ENCODE results near the gene TMEM94. TPM values are rescaled to one million over a fixed set of nuclear protein-coding genes. Genes with fewer than 3 reads are reported as not detected.

The TMEM94 gene
- total and polyA plus RNA-seq, 8 donors: 29.9 to 64.9 (median 39.3) TPM

DNA sequence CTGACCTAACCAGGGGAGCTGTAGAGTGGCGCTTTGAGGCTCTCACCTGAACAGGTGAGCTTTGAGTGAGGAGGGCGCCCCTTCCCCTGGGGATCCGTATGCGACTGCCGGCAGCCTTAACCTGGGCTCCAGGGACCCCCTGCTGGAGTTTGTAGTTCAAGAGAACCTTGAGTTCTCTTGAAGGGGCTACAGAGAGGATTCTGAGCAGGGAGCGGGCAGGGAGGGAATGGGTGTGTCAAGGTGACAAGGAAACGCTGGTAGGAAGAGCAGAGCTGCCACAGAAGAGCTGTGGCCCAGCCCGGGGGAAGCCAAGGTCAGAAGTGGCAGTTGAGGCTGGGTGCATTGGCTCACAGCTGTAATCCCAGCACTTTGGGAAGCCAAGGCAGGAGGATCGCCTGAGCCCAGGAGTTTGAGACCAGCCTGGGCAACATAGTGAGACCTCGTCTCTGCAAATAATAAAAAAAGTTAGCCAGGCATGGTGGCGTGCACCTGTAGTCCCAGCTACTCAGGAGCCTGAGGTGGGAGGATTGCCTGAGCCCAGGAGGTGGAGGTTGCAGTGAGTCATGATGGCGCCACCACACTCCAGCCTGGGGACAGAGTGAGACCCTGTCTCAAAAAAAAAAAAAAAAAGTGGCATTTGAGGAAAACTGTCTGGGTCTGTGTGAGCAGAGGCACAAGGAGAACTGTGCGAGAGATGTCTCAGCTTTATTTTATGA, 70.3 kb downstream of the TMEM94 start:
- WGBS, 2 donors: 12 to 15% methylated on average over 13 of the region's 13 CpGs
- peak overlapping the region; percentile 41 to 85 (median 66) for H3K4me3 ChIP-seq

GRCh38 chr17:75530837-75531720, 74.6 kb downstream of the TMEM94 start:
- Histone ChIP-seq H3K36me3 (no peaks in the 10 kb centered on the region), H3K4me3 (no peak overlapping the region), H3K27me3 (no peaks in the 10 kb centered on the region), H3K4me1 (peaks cover 17 to 25% (median 21%) of the 10 kb centered on the region in 3 donors), H3K27ac (peak overlapping the region in 3 of 4 donors; percentile 8 to 37 (median 10)), H3K9me3 (no peaks in the 10 kb centered on the region)
- ATAC-seq: peak in 3 of 4 donors; percentile 12 to 23 (median 15)
- no peak for DNase-seq
- 58 to 64% methylated on average over 19 of the region's 19 CpGs for WGBS, 2 donors
- intact Hi-C loops (cut with DNase I): loop anchor here in 1 of 3 donors (10.0 kb wide), 1 partner anchor 54 kb away; the partner anchor contains the start of gene MYO15B
- TF ChIP-seq CTCF (IDR thresholded peaks at IDR 0.05): no peak
- no peak for FAIRE-seq

More for the DNA sequence above, 70.3 kb downstream of the TMEM94 start:
- no peak for TF ChIP-seq CTCF (IDR thresholded peaks at IDR 0.05)
- no peak for DNase-seq
- peak overlapping the region; percentile 84 to 89 (median 88) for H3K27ac ChIP-seq
- intact Hi-C loops (cut with DNase I): loop anchor here in 1 of 3 donors (5.0 kb wide), 1 partner anchor 61 kb away; the partner anchor contains the start of gene MYO15B
- peak in 2 of 4 donors; percentile 6 to 26 for ATAC-seq
- FAIRE-seq: no peak
- no peaks in the 10 kb centered on the region for H3K27me3 ChIP-seq
- H3K36me3 ChIP-seq: peaks cover 0 to 7% (median 0%) of the 10 kb centered on the region in 3 donors
- no peaks in the 10 kb centered on the region for H3K9me3 ChIP-seq
- H3K4me1 ChIP-seq: peaks cover 16 to 23% (median 18%) of the 10 kb centered on the region in 3 donors

GRCh38 chr17:75531721-75532072, 75.3 kb downstream of the TMEM94 start:
- peaks cover 17 to 25% (median 21%) of the 10 kb centered on the region in 3 donors for H3K4me1 ChIP-seq
- peak in 3 of 4 donors; percentile 10 to 40 (median 17) for ATAC-seq

GRCh38 chr17:75535119-75535537, 78.7 kb downstream of the TMEM94 start:
- ATAC-seq: peak in 3 of 4 donors; percentile 4 to 16 (median 10)
- FAIRE-seq: no peak
- H3K36me3 ChIP-seq: no peaks in the 10 kb centered on the region
- DNase-seq: peak in 1 of 6 donors; percentile 59
- no peak for TF ChIP-seq CTCF (IDR thresholded peaks at IDR 0.05)
- intact Hi-C loops (cut with DNase I): loop anchor here in 1 of 3 donors (10.0 kb wide), 1 partner anchor 50 kb away; the partner anchor contains the start of gene MYO15B
- WGBS, 2 donors: 61 to 71% methylated on average over 15 of the region's 15 CpGs
- H3K4me3 ChIP-seq: no peak overlapping the region
- no peaks in the 10 kb centered on the region for H3K9me3 ChIP-seq
- no peaks in the 10 kb centered on the region for H3K27me3 ChIP-seq
- H3K27ac ChIP-seq: peak overlapping the region in 3 of 4 donors; percentile 7 to 41 (median 9)
- H3K4me1 ChIP-seq: peaks cover 27 to 36% (median 35%) of the 10 kb centered on the region in 3 donors

More at GRCh38 chr17:75531721-75532072, 75.3 kb downstream of the TMEM94 start:
- intact Hi-C loops (cut with DNase I): loop anchor here in 1 of 3 donors (10.0 kb wide), 1 partner anchor 53 kb away; the partner anchor contains the start of gene MYO15B
- no peaks in the 10 kb centered on the region for H3K36me3 ChIP-seq
- no peak overlapping the region for H3K4me3 ChIP-seq
- peak overlapping the region in 3 of 4 donors; percentile 8 to 37 (median 10) for H3K27ac ChIP-seq
- no peak for FAIRE-seq
- no peaks in the 10 kb centered on the region for H3K9me3 ChIP-seq
- 58 to 61% methylated on average over 7 of the region's 7 CpGs for WGBS, 2 donors
- no peak for TF ChIP-seq CTCF (IDR thresholded peaks at IDR 0.05)
- H3K27me3 ChIP-seq: no peaks in the 10 kb centered on the region
- no peak for DNase-seq
